HFFc6 (cell line): ENCODE data around the gene LAMB4. TPM values are rescaled to one million over a fixed set of nuclear protein-coding genes. Genes with fewer than 3 reads are reported as not detected.

Experiments used
- DNase-seq: peaks from one replicate; pipeline ENCODE4 v3.0.0-alpha.2; 2018
- H3K27ac Mint-ChIP-seq: 2 replicates; pipeline ENCODE4 v1.8.0; 2020; ENCODE audit warnings: mild to moderate bottlenecking, mixed read lengths
- H3K27me3 Mint-ChIP-seq: 2 replicates; pipeline ENCODE4 v1.8.0; 2021; ENCODE audit warnings: mild to moderate bottlenecking, moderate library complexity, mixed read lengths; ENCODE audit not compliant: insufficient read depth
- H3K36me3 Mint-ChIP-seq: 2 replicates; pipeline ENCODE4 v1.8.0; 2021; ENCODE audit warnings: low read depth, mixed read lengths
- H3K4me1 Mint-ChIP-seq: 2 replicates; pipeline ENCODE4 v1.8.0; 2020; ENCODE audit warnings: low read depth, mixed read lengths
- H3K4me3 Mint-ChIP-seq: 2 replicates; pipeline ENCODE4 v1.8.0; 2020; ENCODE audit warnings: mild to moderate bottlenecking, moderate library complexity, mixed read lengths
- H3K9me3 Mint-ChIP-seq: 2 replicates; pipeline ENCODE4 v1.8.0; 2020; ENCODE audit warnings: mild to moderate bottlenecking, mixed read lengths
- CTCF ChIP-seq: fragments of 200-600 bp; sonication (generic); IDR thresholded peaks from 2 replicates; pipeline ENCODE4 v1.5.0; 2021; ENCODE audit warnings: antibody characterized with exemption, mild to moderate bottlenecking
- total RNA-seq, 6 experiments: library from RNA; stranded (reverse); fragmentation: NEBNext Ultra II Directional; extraction: Animal tissue kit (Norgen Biotek cat#: 25700); gene quantifications; 2 replicates in 1 of 6; 3 replicates in 5 of 6; pipeline ENCODE4 v1.2.3, GENCODE V29; 2021

Gene LAMB4
- total RNA-seq, 6 experiments from 2014 or later, result 0.16 to 0.24 TPM; not detected in 4

DNA sequence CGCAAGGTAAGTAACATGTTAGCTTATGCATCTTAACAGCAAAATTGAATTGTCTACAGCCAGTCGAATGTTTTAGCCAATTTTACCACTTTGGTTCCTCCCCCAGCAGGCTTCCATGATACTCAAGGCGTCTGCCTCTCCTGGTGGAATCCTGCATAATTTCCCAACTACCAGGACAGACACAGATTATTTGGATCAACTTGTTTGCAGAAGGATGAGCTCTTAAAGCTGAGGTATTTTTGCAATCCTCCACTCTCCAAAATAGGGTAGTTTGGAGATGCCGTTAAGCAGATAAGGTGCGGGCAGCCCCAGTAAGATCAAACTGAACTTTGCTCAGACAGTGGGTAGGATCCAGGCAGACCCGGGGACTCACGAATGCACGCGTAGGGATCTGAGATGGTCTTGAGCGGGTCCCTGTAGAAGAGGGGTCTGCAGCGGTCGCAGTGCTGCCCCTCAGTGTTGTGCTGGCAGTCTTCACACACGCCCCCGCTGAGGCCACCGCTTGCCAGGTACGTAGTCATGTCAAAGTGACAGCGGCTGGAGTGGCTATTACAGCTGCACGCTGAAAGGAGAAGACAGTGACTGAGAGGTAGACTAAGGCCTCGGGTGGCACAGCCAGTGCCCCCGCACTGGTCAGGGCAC lies 27.4 kb downstream of the LAMB4 start:
- no peak for DNase-seq
- Mint-ChIP-seq H3K4me3 (no peak overlapping the region), H3K36me3 (no peaks in the 10 kb centered on the region), H3K27me3 (no peaks in the 10 kb centered on the region; the same call in 1 of the 2 replicates), H3K9me3 (no peaks in the 10 kb centered on the region), H3K4me1 (peaks cover 47% of the 10 kb centered on the region), H3K27ac (peak overlapping the region; percentile 84)
- no peak for TF ChIP-seq CTCF

DNA sequence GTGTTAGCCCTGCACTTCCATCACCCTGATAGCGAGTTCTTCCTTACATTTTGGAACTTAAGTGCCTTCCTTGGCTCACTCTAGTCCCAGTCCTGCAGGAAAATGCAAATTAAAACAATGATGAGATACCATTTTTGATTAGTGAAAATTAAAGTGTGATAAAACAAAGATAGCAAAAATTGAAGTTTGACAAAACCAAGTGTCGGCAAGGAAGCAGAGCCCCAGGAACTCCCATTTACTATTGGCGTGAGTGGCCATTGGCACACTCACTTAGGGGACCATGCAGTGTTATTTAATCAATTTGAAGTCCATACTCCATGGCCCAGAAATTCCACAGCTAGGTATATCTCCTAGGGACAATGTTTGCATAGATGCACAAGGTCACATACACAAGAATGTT lies 28.4 kb downstream of the LAMB4 start:
- Mint-ChIP-seq H3K9me3 (no peaks in the 10 kb centered on the region), H3K4me1 (peaks cover 47% of the 10 kb centered on the region), H3K27ac (no peak overlapping the region), H3K4me3 (no peak overlapping the region), H3K36me3 (no peaks in the 10 kb centered on the region), H3K27me3 (no peaks in the 10 kb centered on the region; the same call in 1 of the 2 replicates)
- no peak for TF ChIP-seq CTCF
- no peak for DNase-seq

- Mint-ChIP-seq H3K36me3 (no peaks in the 10 kb centered on the region), H3K27ac (no peak overlapping the region; the same call in 1 of the 2 replicates), H3K4me1 (peaks cover 63% of the 10 kb centered on the region), H3K27me3 (no peaks in the 10 kb centered on the region; the same call in 1 of the 2 replicates), H3K4me3 (no peak overlapping the region), H3K9me3 (no peaks in the 10 kb centered on the region)
- no peak for DNase-seq
- no peak for TF ChIP-seq CTCF
These were observed 30.4 kb downstream of the LAMB4 start for GRCh38 chr7:108099713-108100112.

DNA sequence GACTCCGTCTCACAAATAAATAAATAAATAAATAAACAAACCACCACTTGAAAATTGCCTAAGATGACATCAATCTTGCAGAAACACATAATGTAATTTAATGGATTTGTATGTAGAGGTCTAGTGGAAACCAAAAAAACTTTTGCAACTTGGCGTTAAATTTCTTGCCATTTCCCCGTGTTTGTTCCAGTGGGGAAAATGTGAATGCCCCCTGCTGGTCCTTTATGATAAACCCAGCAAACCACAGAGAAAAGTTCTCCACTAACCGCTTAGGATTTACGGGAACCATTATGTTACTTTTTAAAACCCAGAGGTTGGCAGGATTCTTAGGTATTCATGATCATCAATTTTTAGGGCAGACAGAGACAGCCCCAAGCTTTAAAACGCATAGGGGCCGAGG lies 32.5 kb downstream of the LAMB4 start:
- DNase-seq, result no peak
- Mint-ChIP-seq H3K4me1 (peaks cover 58% of the 10 kb centered on the region), H3K27me3 (no peaks in the 10 kb centered on the region; the same call in 1 of the 2 replicates), H3K36me3 (no peaks in the 10 kb centered on the region), H3K4me3 (no peak overlapping the region), H3K27ac (no peak overlapping the region), H3K9me3 (no peaks in the 10 kb centered on the region)
- TF ChIP-seq CTCF, result peak; percentile 75

DNA sequence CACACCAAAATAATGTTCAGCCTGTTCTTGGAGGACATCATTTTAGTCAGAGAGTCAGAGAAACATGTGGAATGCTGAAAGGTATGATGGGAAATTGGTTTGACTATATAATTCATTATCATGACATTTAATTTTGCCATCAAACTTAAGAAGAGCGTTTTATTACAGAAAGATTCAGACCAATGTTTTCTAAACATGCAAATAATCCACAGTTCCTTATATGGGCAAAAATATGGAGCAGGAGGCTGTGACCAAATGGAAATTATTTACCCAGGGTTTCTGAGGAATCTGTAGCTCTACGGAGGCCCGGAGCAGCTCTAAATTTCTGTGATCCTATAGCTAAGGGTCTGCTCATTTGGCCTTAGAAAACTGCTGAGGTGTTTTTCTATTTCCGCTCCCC lies 33.2 kb downstream of the LAMB4 start:
- H3K27ac Mint-ChIP-seq, result no peak overlapping the region

More for the DNA sequence above, 33.2 kb downstream of the LAMB4 start:
- DNase-seq, result no peak
- no peak for TF ChIP-seq CTCF
- Mint-ChIP-seq H3K36me3 (no peaks in the 10 kb centered on the region), H3K4me1 (peaks cover 58% of the 10 kb centered on the region), H3K4me3 (no peak overlapping the region), H3K9me3 (no peaks in the 10 kb centered on the region), H3K27me3 (no peaks in the 10 kb centered on the region)
